GM19438 (cell line): ENCODE results near the gene OR10H2.
"Not testable (repeated sequence)": the region's sequence is repeated elsewhere in the genome, so short reads cannot be mapped to it uniquely, and the experiment has no call there.

ENCODE experiments used
- ATAC-seq: cut with Tn5 transposase; IDR thresholded peaks from one replicate; pipeline ENCODE4 v1.9.1; 2021; ENCODE audit warnings: low read depth; ENCODE audit not compliant: unreplicated experiment

OR10H2 gene

DNA sequence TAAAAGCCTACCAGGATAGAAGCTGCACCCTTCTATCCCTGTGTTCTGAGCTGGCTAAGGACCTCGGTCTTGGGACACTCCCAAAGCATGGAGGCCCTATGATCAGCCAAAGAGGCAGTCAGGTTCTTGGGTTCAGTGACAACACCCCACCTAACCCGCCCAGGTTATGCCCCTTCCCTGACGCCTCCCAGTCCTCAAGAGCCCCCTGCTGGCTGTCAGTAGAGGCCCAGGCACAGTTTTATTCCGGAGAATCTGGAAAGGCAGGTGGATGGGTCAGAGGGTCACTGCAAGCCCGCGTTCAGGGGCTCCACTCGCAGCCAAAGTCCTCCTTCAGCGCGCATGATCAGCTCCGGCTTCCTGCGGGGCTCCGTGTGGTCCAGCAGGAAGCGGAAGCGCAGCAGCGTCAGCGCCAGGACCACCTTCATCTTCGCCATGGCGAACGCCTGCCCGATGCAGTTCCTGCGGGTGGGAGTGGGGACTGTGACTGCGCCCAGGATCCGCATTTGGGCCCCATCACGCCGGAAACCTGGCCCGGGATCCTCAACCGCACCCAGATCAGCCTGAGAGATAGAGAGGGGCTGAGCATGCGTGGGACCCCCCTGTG lies 32.2 kb downstream of the OR10H2 start:
- no peak for ATAC-seq

GRCh38 chr19:15769586-15769985 lies 41.8 kb downstream of the OR10H2 start:
- ATAC-seq = no peak

GRCh38 chr19:15774159-15774558 lies 46.3 kb downstream of the OR10H2 start:
- ATAC-seq = not testable (repeated sequence)

- ATAC-seq = no peak
Observed at GRCh38 chr19:15775249-15775648, 47.4 kb downstream of the OR10H2 start.

GRCh38 chr19:15776264-15776663 lies 48.4 kb downstream of the OR10H2 start:
- ATAC-seq = no peak

DNA sequence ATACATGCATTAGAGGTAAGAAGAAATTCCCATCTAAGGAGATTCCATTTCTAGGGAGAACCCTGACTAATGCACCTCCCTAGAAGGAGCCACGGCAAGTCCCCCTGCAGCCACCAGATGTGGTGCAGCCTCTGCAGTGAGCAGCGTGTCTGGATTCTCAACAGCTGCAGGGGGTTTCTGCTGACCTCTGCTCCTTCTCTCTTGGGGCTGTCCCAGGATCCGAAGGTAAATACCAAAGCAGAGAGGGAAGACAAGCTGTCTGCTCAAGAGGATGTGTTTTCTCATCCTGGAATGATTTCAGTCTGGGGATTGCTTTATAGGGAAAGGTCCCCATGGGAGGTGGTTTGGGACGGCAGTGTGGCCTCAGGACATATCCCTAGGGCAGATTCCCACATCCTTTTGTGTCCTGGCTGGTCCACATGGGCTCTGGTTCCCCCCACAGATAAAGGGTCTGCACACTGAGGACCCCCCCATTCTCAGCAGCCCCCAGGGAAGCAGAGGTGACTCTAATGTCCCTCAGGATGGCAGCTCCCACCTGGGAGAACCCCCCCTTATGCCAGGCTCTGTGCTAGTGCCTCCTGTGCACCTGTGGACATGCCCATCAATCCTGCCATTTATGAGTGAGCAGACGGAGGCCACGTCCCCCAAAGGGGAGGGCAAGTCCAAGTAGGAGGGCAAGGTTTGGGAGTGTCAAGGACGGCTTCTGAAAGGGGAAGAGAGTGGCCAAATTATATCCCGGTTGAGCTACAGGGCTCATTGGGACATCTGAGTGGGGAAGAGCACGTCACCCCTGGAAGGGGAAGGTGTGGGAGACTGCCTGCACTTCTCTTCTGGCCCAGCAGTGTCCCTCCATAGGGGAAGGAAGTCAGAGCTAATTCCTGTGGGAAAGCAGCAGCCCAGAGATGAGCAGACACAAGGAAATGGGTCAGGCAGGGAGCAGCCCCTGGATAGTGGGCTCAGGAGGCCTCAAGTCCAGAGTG lies 49.5 kb downstream of the OR10H2 start:
- no peak for ATAC-seq
